A549 (cell line): ENCODE measurements around the gene MBOAT2. TPM values are rescaled to one million over a fixed set of nuclear protein-coding genes. Genes with fewer than 3 reads are reported as not detected.

ENCODE experiments used
- ATAC-seq, 2 experiments: fragments of 200-7000 bp in 1 of 2; fragments of >200 bp in 1 of 2; cut with Nextera tagmentation in 1 of 2; cut with Tn5 transposase in 1 of 2; 3 replicates each; pipeline versions ENCODE4 v1.8.0 to v1.9.1; 2018 to 2020; ENCODE audit warnings: mild to moderate bottlenecking in 1 of 2, moderate library complexity in 1 of 2
- CTCF ChIA-PET: fragments of 300-600 bp; sonication (Branson Sonifier 250); formaldehyde crosslinking; extraction: SDS; loops from one replicate; lab custom pipeline; 2021; ENCODE audit warnings: antibody characterized with exemption, inconsistent platforms; lab: Yijun Ruan, JAX
- POLR2A ChIA-PET: fragments of 350-600 bp; formaldehyde crosslinking; extraction: SDS; loops from one replicate; lab custom pipeline; 2021; ENCODE audit warnings: antibody characterized with exemption, inconsistent platforms; lab: Yijun Ruan, JAX
- DNase-seq, 2 experiments: peaks; one replicate each; pipeline versions ENCODE4 v3.0.0 to v3.0.0-alpha.2; 2011 to 2016; ENCODE audit warnings: low read depth in 1 of 2, low spot score in 1 of 2
- FAIRE-seq: peaks from 2 replicates; lab custom pipeline; 2011; peaks lifted over from hg19 to GRCh38; lab: Jason Lieb, UNC
- H3K27ac ChIP-seq, 2 experiments: fragments of >200 bp; sonication (Bioruptor Twin); formaldehyde crosslinking; 3 replicates each; pipeline ENCODE4 v1.5.1; 2016 to 2017
- H3K4me1 ChIP-seq: fragments of >200 bp; sonication (Bioruptor Twin); formaldehyde crosslinking; 3 replicates; pipeline ENCODE4 v1.6.1; 2016
- H3K4me2 ChIP-seq: fragments of >200 bp; sonication (Bioruptor Twin); formaldehyde crosslinking; 3 replicates; pipeline ENCODE4 v1.6.1; 2016
- H3K4me3 ChIP-seq: fragments of >200 bp; sonication (Bioruptor Twin); formaldehyde crosslinking; 3 replicates; pipeline ENCODE4 v1.5.1; 2016
- H3K9me3 ChIP-seq: fragments of >200 bp; sonication (Bioruptor Twin); formaldehyde crosslinking; 3 replicates; pipeline ENCODE4 v1.6.1; 2016
- CBX8 ChIP-seq: fragments of 200-600 bp; sonication (generic); IDR thresholded peaks from 2 replicates; pipeline ENCODE4 v1.6.1; 2016
- CEBPB ChIP-seq, 2 experiments: fragments of >200 bp in 1 of 2; sonication (Bioruptor Twin) in 1 of 2; formaldehyde crosslinking in 1 of 2; IDR thresholded peaks; 2 replicates each; pipeline ENCODE4 v1.6.1; 2012 to 2016
- EHF ChIP-seq: fragments of 250-450 bp; sonication (Bioruptor Pico); IDR thresholded peaks from 2 replicates; pipeline ENCODE4 v1.5.0; 2020; ENCODE audit warnings: mild to moderate bottlenecking
- EHMT2 ChIP-seq: fragments of 200-600 bp; sonication (generic); IDR thresholded peaks from 2 replicates; pipeline ENCODE4 v1.6.1; 2016; ENCODE audit warnings: antibody characterized with exemption, low read depth, mild to moderate bottlenecking, moderate library complexity
- EP300 ChIP-seq, 2 experiments: fragments of >200 bp; sonication (Bioruptor Twin); formaldehyde crosslinking; IDR thresholded peaks; 2 replicates in 1 of 2; 3 replicates in 1 of 2; pipeline ENCODE4 v1.6.1; 2016 to 2017
- ESRRA ChIP-seq: fragments of 150-350 bp; IDR thresholded peaks from 2 replicates; pipeline ENCODE4 v1.6.1; 2014; ENCODE audit warnings: mild to moderate bottlenecking, low read length, borderline replicate concordance
- FOSB ChIP-seq: fragments of 250-450 bp; sonication (Bioruptor Pico); IDR thresholded peaks from 2 replicates; pipeline ENCODE4 v1.5.0; 2020; ENCODE audit warnings: mild to moderate bottlenecking, moderate library complexity
- FOSL2 ChIP-seq, 2 experiments: fragments of 450-650 bp in 1 of 2; fragments of >200 bp in 1 of 2; sonication (Bioruptor Twin) in 1 of 2; formaldehyde crosslinking; IDR thresholded peaks; 2 replicates each; pipeline versions ENCODE4 v1.5.0 to v1.6.1; 2016 to 2020; ENCODE audit warnings: mild to moderate bottlenecking in 1 of 2, moderate library complexity in 1 of 2
- FOXS1 ChIP-seq: fragments of 250-450 bp; sonication (Bioruptor Pico); IDR thresholded peaks from 2 replicates; pipeline ENCODE4 v1.5.0; 2020; ENCODE audit warnings: mild to moderate bottlenecking, moderate library complexity
- HDAC2 ChIP-seq: fragments of 200-600 bp; sonication (generic); IDR thresholded peaks from 2 replicates; pipeline ENCODE4 v1.6.1; 2016
- HEYL ChIP-seq: fragments of 250-450 bp; sonication (Bioruptor Pico); IDR thresholded peaks from 2 replicates; pipeline ENCODE4 v1.8.0; 2021; ENCODE audit warnings: mild to moderate bottlenecking, moderate library complexity
- HOXA7 ChIP-seq: fragments of 250-450 bp; sonication (Bioruptor Pico); IDR thresholded peaks from 2 replicates; pipeline ENCODE4 v1.5.0; 2020; ENCODE audit warnings: mild to moderate bottlenecking, moderate library complexity
- HOXB13 ChIP-seq: fragments of 250-450 bp; sonication (Bioruptor Pico); IDR thresholded peaks from 2 replicates; pipeline ENCODE4 v1.5.0; 2020; ENCODE audit warnings: low read depth, mild to moderate bottlenecking, moderate library complexity
- HOXB5 ChIP-seq: fragments of 250-450 bp; sonication (Bioruptor Pico); IDR thresholded peaks from 2 replicates; pipeline ENCODE4 v1.5.0; 2020; ENCODE audit warnings: mild to moderate bottlenecking, moderate library complexity
- JUNB ChIP-seq: fragments of >200 bp; sonication (Bioruptor Twin); formaldehyde crosslinking; IDR thresholded peaks from 2 replicates; pipeline ENCODE4 v1.6.1; 2016
- KDM1A ChIP-seq: fragments of 200-600 bp; sonication (generic); IDR thresholded peaks from 2 replicates; pipeline ENCODE4 v1.6.1; 2016; ENCODE audit warnings: low read depth, mild to moderate bottlenecking
- MAFK ChIP-seq: fragments of 450-650 bp; IDR thresholded peaks from 2 replicates; pipeline ENCODE4 v1.6.1; 2014; ENCODE audit not compliant: partially characterized antibody
- MAX ChIP-seq: IDR thresholded peaks from 2 replicates; pipeline ENCODE4 v1.6.1; 2012
- NR3C1 ChIP-seq: fragments of >200 bp; sonication (Bioruptor Twin); formaldehyde crosslinking; IDR thresholded peaks from 3 replicates; pipeline ENCODE4 v1.6.1; 2017
- PBX3 ChIP-seq: IDR thresholded peaks from 2 replicates; pipeline ENCODE4 v1.6.1; 2012
- PHF8 ChIP-seq: fragments of 200-600 bp; sonication (generic); IDR thresholded peaks from 2 replicates; pipeline ENCODE4 v1.6.1; 2016; ENCODE audit warnings: low read depth, mild to moderate bottlenecking, antibody characterized with exemption, moderate library complexity, borderline replicate concordance
- RARB ChIP-seq: fragments of 250-450 bp; sonication (Bioruptor Pico); IDR thresholded peaks from 2 replicates; pipeline ENCODE4 v1.8.0; 2021; ENCODE audit warnings: mild to moderate bottlenecking, moderate library complexity
- RCOR1 ChIP-seq: fragments of 150-350 bp; IDR thresholded peaks from 2 replicates; pipeline ENCODE4 v1.6.1; 2014; ENCODE audit warnings: antibody characterized with exemption, low read length, low read depth
- SREBF2 ChIP-seq: fragments of 450-650 bp; IDR thresholded peaks from 2 replicates; pipeline ENCODE4 v1.6.1; 2014; ENCODE audit warnings: mild to moderate bottlenecking, moderate library complexity
- ZC3H11A ChIP-seq: fragments of 450-650 bp; IDR thresholded peaks from 2 replicates; pipeline ENCODE4 v1.6.1; 2014; ENCODE audit warnings: antibody characterized with exemption, mild to moderate bottlenecking
- ZFP36 ChIP-seq: fragments of 450-650 bp; IDR thresholded peaks from 2 replicates; pipeline ENCODE4 v1.6.1; 2014; ENCODE audit warnings: borderline replicate concordance; ENCODE audit not compliant: partially characterized antibody
- ZNF302 ChIP-seq: fragments of 250-450 bp; sonication (Bioruptor Pico); IDR thresholded peaks from 2 replicates; pipeline ENCODE4 v1.9.0; 2021; ENCODE audit warnings: inconsistent platforms, mild to moderate bottlenecking, moderate library complexity
- ZSCAN20 ChIP-seq: fragments of 250-450 bp; sonication (Bioruptor Pico); IDR thresholded peaks from 2 replicates; pipeline ENCODE4 v1.8.0; 2022; ENCODE audit warnings: mild to moderate bottlenecking, moderate library complexity
- WGBS: methylation state at CpG from one replicate; pipeline ENCODE4 v1.1.6; 2017; ENCODE audit errors: missing lambda C conversion rate; 5-methylcytosine and 5-hydroxymethylcytosine counted together
- polyA plus RNA-seq, 4 experiments: library from polyadenylated mRNA; depleted of rRNA in 3 of 4; stranded (reverse); fragments of >200 nt; fragmentation: RNase III in 1 of 4; extraction: RNeasy Plus Mini Kit Qiagen cat#74134 plus additional on column Dnase treatment in 1 of 4; gene quantifications; 2 replicates in 3 of 4; 3 replicates in 1 of 4; pipeline ENCODE4 v1.2.3, GENCODE V29; 2011 to 2017
- TF ChIP-seq, protein P1 (sequence below): fragments of >200 bp; sonication (Bioruptor Twin); formaldehyde crosslinking; IDR thresholded peaks from 3 replicates; pipeline ENCODE4 v1.5.1; 2016
- TF ChIP-seq, protein P2 (sequence below): IDR thresholded peaks from 2 replicates; pipeline ENCODE4 v1.6.1; 2012; ENCODE audit warnings: low read depth, borderline replicate concordance

Gene MBOAT2
- polyA plus RNA-seq, 2 of the 4 experiments (the other 2 are of a cell fraction), result 33.1 to 33.3 TPM

- H3K27ac ChIP-seq, result no peak overlapping the region
- no peak for FAIRE-seq
- no peak for TF ChIP-seq ESRRA
- TF ChIP-seq, protein P1, sequence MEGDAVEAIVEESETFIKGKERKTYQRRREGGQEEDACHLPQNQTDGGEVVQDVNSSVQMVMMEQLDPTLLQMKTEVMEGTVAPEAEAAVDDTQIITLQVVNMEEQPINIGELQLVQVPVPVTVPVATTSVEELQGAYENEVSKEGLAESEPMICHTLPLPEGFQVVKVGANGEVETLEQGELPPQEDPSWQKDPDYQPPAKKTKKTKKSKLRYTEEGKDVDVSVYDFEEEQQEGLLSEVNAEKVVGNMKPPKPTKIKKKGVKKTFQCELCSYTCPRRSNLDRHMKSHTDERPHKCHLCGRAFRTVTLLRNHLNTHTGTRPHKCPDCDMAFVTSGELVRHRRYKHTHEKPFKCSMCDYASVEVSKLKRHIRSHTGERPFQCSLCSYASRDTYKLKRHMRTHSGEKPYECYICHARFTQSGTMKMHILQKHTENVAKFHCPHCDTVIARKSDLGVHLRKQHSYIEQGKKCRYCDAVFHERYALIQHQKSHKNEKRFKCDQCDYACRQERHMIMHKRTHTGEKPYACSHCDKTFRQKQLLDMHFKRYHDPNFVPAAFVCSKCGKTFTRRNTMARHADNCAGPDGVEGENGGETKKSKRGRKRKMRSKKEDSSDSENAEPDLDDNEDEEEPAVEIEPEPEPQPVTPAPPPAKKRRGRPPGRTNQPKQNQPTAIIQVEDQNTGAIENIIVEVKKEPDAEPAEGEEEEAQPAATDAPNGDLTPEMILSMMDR, result no peak
- no peak for TF ChIP-seq RARB (CRISPR knock-in tag)
- TF ChIP-seq HEYL (CRISPR knock-in tag), result no peak
- no peak for TF ChIP-seq ZNF302 (CRISPR knock-in tag)
- no peak for TF ChIP-seq KDM1A
- TF ChIP-seq JUNB, result no peak
- TF ChIP-seq RCOR1, result no peak
- no peak for TF ChIP-seq EHMT2
- no peak for TF ChIP-seq CBX8
- TF ChIP-seq HOXB5, result no peak
- no peak for TF ChIP-seq FOXS1
- no peak for TF ChIP-seq HOXB13 (CRISPR knock-in tag)
- TF ChIP-seq, protein P2, sequence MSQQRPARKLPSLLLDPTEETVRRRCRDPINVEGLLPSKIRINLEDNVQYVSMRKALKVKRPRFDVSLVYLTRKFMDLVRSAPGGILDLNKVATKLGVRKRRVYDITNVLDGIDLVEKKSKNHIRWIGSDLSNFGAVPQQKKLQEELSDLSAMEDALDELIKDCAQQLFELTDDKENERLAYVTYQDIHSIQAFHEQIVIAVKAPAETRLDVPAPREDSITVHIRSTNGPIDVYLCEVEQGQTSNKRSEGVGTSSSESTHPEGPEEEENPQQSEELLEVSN, result no peak
- no peak for TF ChIP-seq ZC3H11A
- no peak for TF ChIP-seq EP300 (IDR thresholded peaks at IDR 0.05)
- no peak for TF ChIP-seq MAX
- TF ChIP-seq, all 56 proteins: peak for 0
- peaks cover 5% of the 10 kb centered on the region; the same call in 2 of the 3 replicates for H3K4me1 ChIP-seq
- no peak overlapping the region for H3K4me2 ChIP-seq
- no peak for ATAC-seq
- no peak for DNase-seq
- whole genome bisulfite sequencing, result 83% methylated on average over 6 of the region's 6 CpGs
- ChIA-PET CTCF (no interaction called here), POLR2A (no interaction called here)
- H3K4me3 ChIP-seq, result no peak overlapping the region
- H3K9me3 ChIP-seq, result no peaks in the 10 kb centered on the region
These were observed 28.6 kb upstream of the MBOAT2 start for GRCh38 chr2:9032121-9032520.

- no peak overlapping the region for H3K27ac ChIP-seq
- ATAC-seq (no peak), FAIRE-seq (peak; percentile 23), DNase-seq (no peak)
- H3K4me2 ChIP-seq, result no peak overlapping the region
- ChIA-PET CTCF (no interaction called here), POLR2A (no interaction called here)
- no peaks in the 10 kb centered on the region for H3K9me3 ChIP-seq
- H3K4me3 ChIP-seq, result no peak overlapping the region
- H3K4me1 ChIP-seq, result peaks cover 5% of the 10 kb centered on the region; the same call in 2 of the 3 replicates
- no peak for TF ChIP-seq HEYL (CRISPR knock-in tag)
- TF ChIP-seq PBX3, result no peak
- no peak for TF ChIP-seq EHMT2
- no peak for TF ChIP-seq HOXA7
- no peak for TF ChIP-seq PHF8
- TF ChIP-seq EP300 (IDR thresholded peaks at IDR 0.05), result no peak
- TF ChIP-seq FOXS1, result no peak
- no peak for TF ChIP-seq NR3C1
- no peak for TF ChIP-seq EHF (CRISPR knock-in tag)
- no peak for TF ChIP-seq SREBF2
These were observed 27.8 kb upstream of the MBOAT2 start for GRCh38 chr2:9031246-9031645.

- Histone ChIP-seq H3K27ac (no peak overlapping the region), H3K9me3 (no peaks in the 10 kb centered on the region), H3K4me3 (no peak overlapping the region), H3K4me1 (peaks cover 5% of the 10 kb centered on the region; the same call in 2 of the 3 replicates), H3K4me2 (no peak overlapping the region)
- WGBS, result 34% methylated on average over 4 of the region's 4 CpGs
- ATAC-seq (no peak), DNase-seq (no peak), FAIRE-seq (no peak)
- no peak for TF ChIP-seq ZFP36
- TF ChIP-seq HOXB13 (CRISPR knock-in tag), result no peak
- no peak for TF ChIP-seq FOSL2 (IDR thresholded peaks at IDR 0.05)
- no peak for TF ChIP-seq FOSL2 (CRISPR knock-in tag; IDR thresholded peaks at IDR 0.05)
- TF ChIP-seq HDAC2, result no peak
- no peak for TF ChIP-seq MAFK
- TF ChIP-seq RCOR1, result no peak
- TF ChIP-seq KDM1A, result no peak
- no peak for TF ChIP-seq FOSB (CRISPR knock-in tag)
- TF ChIP-seq ZSCAN20, result no peak
- no peak for TF ChIP-seq CEBPB (IDR thresholded peaks at IDR 0.05)
- ChIA-PET CTCF (no interaction called here), POLR2A (no interaction called here)
These were observed 27.4 kb upstream of the MBOAT2 start for GRCh38 chr2:9030841-9031240.
